Measurements from ENCODE around the gene ZYG11A.

ZYG11A gene

GRCh38 chr1:52901384-52901783, 58.8 kb downstream of the ZYG11A start:
- DNase-seq (ENCODE audit: low read depth), result no peak
- no peak overlapping the region for H3K4me3 ChIP-seq (ENCODE audit: low read depth, low read length)
- TF ChIP-seq, protein P1, sequence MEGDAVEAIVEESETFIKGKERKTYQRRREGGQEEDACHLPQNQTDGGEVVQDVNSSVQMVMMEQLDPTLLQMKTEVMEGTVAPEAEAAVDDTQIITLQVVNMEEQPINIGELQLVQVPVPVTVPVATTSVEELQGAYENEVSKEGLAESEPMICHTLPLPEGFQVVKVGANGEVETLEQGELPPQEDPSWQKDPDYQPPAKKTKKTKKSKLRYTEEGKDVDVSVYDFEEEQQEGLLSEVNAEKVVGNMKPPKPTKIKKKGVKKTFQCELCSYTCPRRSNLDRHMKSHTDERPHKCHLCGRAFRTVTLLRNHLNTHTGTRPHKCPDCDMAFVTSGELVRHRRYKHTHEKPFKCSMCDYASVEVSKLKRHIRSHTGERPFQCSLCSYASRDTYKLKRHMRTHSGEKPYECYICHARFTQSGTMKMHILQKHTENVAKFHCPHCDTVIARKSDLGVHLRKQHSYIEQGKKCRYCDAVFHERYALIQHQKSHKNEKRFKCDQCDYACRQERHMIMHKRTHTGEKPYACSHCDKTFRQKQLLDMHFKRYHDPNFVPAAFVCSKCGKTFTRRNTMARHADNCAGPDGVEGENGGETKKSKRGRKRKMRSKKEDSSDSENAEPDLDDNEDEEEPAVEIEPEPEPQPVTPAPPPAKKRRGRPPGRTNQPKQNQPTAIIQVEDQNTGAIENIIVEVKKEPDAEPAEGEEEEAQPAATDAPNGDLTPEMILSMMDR (IDR thresholded peaks at IDR 0.05; ENCODE audit: low read depth, low read length, missing control alignments), result no peak
- in situ Hi-C loops (cut with HindIII; ENCODE audit: low sequenced_read_pairs), result no loop called here

DNA sequence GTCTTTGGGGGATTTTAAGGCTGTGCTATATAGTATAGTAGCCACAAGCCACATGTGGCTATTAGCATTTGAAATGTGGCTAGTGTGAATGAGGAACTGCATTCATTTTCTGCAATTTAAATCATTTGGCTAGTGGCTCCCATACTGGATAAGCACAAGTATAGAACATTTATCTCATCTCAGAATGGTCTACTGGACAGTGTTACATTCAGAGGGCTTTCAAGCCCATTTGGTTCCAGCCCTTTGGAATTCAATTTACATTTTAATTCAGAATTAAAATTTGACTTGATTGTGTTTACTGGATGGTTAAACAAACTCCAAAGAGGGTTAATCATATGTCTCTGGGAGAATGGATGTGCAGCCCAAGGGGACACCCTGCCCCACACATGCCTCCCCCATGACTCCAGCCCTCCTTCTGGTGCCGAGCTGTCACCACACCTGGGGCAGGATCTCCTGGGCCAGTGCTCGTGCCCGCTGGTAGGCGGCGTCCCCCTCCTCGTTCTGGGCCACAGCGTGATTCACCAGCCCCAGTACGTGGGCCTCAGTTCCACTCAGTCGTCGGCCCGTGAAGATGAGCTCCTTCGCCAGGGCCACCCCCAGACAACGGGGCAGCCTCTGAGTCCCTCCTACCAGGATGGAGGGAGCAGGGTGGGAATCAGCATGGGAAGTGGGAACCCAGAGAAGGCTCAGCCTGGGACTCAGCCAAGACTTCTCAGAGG, 61.8 kb downstream of the ZYG11A start:
- TF ChIP-seq, protein P1 (IDR thresholded peaks at IDR 0.05; ENCODE audit: low read depth, low read length, missing control alignments), result no peak
- in situ Hi-C loops (cut with HindIII; ENCODE audit: low sequenced_read_pairs), result no loop called here
- no peak overlapping the region for H3K4me3 ChIP-seq (ENCODE audit: low read depth, low read length)
- no peak for DNase-seq (ENCODE audit: low read depth)

GRCh38 chr1:52904927-52905698, 62.6 kb downstream of the ZYG11A start:
- TF ChIP-seq, protein P1 (IDR thresholded peaks at IDR 0.05; ENCODE audit: low read depth, low read length, missing control alignments), result peak; percentile 51
- H3K4me3 ChIP-seq (ENCODE audit: low read depth, low read length), result no peak overlapping the region
- DNase-seq (ENCODE audit: low read depth), result no peak
- in situ Hi-C loops (cut with HindIII; ENCODE audit: low sequenced_read_pairs), result no loop called here

GRCh38 chr1:52906135-52906603, 63.6 kb downstream of the ZYG11A start:
- no peak overlapping the region for H3K4me3 ChIP-seq (ENCODE audit: low read depth, low read length)
- in situ Hi-C loops (cut with HindIII; ENCODE audit: low sequenced_read_pairs), result no loop called here
- TF ChIP-seq, protein P1 (IDR thresholded peaks at IDR 0.05; ENCODE audit: low read depth, low read length, missing control alignments), result no peak
- DNase-seq (ENCODE audit: low read depth), result no peak

DNA sequence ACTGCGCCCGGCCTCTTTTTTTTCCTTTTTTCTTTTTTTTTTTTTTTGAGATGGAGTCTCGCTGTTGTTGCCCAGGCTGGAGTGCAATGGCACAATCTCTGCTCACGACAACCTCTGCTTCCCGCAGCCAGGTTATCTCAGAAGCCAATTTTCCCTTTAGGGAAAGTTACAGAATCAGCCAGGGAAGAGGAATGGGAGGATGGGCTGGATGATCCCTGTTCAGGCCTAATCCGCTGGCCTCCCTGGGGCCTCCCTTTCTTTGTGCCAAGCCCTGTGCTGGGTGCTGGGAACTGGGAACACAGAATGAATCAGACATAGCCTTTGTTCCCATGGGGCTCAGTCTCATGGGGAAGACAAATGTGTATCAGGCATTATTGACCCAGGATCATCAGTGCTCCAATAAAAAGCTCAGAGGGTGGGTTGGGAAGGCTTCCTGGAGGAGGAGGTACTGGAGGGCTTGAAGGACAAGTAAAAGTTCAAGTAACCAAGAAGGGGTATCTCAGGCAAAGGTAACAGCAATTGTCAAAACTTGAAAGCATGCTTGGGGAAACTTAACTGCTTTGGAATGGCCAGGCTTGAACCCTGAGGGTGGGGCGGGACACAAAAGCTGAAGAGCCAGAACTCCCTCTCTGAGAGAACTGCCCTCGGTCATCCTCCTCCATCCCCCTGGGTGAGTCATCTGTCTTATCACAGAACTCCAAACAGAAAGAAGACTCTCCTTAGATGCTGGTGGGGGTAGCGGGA, 64.7 kb downstream of the ZYG11A start:
- in situ Hi-C loops (cut with HindIII; ENCODE audit: low sequenced_read_pairs), result no loop called here
- TF ChIP-seq, protein P1 (IDR thresholded peaks at IDR 0.05; ENCODE audit: low read depth, low read length, missing control alignments), result no peak
- H3K4me3 ChIP-seq (ENCODE audit: low read depth, low read length), result no peak overlapping the region
- no peak for DNase-seq (ENCODE audit: low read depth)

GRCh38 chr1:52907812-52908153, 65.2 kb downstream of the ZYG11A start:
- DNase-seq (ENCODE audit: low read depth), result no peak
- in situ Hi-C loops (cut with HindIII; ENCODE audit: low sequenced_read_pairs), result no loop called here
- H3K4me3 ChIP-seq (ENCODE audit: low read depth, low read length), result no peak overlapping the region
- TF ChIP-seq, protein P1 (IDR thresholded peaks at IDR 0.05; ENCODE audit: low read depth, low read length, missing control alignments), result no peak
